DLD1 (cell line): Measurements from ENCODE around the gene ADAD2.

ENCODE experiments used
- in situ Hi-C: cut with HindIII; loops from 2 replicates; pipeline ENCODE4 v1.10.0; 2017; ENCODE audit warnings: low sequenced_read_pairs

The ADAD2 gene

DNA sequence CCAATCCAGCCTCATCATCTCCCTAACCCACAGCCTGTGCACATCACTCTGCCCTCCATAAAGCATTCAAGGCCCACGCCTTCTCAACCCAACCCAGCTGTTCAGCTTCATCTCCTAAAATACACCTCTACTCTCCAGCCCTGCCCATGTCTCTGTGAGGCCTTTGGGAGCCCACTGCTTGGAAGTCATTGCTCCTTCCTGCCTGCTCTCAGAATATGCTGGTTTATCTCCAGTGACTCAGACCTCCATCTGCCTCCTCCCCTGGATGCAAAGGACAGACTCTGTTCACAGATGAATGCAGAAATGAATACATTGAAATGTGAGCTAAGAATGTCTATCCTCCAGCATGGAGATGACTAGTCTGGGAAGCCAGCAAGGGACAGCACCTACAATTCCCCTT lies 29.9 kb downstream of the ADAD2 start:
- in situ Hi-C loops = no loop called here

DNA sequence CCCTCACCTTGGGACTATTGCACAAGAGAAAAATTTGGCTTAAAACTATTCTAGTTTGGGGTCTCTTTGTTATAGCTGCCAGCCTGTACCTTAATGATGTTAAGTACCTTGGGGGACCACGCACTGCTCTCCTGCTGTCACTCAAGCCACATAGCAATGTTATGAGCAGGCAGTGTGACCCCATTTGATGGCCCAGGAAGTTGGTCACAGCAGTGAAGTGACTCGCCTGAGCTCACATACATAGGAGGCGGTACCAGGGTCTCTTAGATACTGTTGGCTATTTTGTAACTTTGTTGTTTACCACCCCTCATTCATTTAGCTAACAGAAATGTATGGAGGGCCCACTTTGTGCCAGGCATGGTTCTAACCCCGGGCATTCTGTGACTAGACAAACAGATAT lies 32.5 kb downstream of the ADAD2 start:
- in situ Hi-C loops = no loop called here

DNA sequence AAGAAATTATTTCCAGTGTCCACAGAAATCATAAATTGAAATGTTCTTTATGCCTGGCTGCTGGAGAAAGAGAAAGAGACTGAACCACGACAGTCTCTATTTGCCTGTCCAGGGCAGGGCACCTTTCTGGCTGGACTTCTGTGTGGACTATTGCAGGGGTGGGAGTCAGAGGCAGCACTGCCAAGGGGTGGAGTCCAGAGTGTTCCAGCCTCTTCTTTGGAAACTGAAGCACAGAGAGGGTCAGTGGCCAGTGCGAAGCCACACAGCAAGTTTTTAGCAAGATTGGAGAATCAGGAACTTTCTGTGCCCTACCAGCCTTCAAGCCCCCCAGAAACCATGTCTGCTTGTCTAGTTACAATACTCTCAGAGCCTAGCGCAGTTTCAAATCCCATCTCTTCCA lies 33.6 kb downstream of the ADAD2 start:
- in situ Hi-C loops = no loop called here

DNA sequence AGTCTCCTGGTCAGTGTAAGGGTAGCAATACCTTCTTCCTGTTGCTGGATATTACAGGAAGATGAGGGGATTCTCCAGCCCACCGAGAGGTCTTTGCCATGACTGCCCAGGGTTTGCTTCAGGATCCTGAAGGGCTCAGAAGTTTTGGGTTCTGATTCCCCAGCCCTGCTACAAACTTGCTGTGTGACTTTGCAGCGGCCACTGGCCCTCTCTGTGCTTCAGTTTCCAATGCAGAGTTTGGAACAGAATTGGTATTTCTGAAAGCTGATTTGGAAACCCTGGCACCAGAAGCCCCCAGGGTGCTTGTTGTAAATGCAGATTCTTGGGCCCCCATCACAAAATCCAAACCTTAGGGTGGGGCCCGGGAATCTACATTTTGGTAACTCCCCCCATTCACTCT lies 34.2 kb downstream of the ADAD2 start:
- in situ Hi-C loops = no loop called here

DNA sequence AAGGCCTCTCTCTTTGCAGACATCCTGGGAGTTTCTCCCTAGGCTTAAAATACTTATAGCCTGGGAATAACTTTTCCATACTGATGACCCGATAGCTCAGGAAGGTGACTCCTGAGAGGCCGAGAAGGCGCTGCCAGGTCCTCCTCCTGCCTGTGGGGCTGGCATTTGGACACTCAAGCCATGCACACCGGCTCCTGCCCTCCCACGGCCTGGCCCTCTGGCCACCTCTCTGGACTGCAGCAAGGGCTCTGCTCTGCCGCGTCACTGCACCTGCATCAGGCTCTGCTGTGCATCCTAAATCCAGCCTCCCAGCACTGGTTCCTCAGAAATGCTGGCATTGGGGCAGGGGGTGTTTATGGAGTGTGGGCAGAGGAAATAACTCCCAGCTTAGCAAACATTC lies 34.6 kb downstream of the ADAD2 start:
- in situ Hi-C loops = no loop called here

DNA sequence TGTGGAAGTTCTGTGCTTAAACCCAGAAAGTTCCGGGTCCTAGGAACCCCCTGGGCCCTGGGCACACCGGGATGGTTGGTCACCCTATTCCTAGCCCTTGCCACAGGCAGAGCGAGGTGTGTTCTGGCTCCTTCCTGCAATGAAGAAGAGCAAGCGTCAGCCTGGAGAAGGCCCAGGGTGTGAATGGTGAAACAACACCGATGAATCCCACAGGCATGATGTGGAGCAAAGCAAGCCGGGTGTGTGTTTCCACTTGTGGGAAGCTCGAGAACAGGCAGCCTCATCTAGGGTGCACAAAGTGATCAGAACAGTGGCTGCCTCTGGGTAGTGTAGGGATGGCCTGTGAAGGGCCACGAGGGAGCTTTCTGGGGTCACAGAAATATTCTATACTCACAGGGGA lies 35.1 kb downstream of the ADAD2 start:
- in situ Hi-C loops = no loop called here

DNA sequence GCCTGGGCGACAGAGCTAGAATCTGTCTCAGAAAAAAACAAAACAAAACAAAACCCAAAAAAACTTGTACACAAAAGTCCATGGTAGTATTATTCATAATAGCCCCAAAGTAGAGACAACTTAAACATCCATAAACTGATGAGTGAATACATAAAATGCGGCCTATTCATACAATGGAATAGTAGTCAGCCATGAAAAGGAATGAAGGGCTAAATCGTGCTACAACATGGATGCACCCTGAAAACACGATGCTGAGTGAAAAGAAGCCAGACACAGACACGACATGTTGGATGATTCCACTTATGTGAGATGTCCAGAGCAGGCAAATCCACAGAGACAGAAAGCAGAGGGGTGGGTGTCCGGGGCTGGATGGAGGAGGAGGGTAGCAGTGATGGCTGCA lies 36.6 kb downstream of the ADAD2 start:
- in situ Hi-C loops = no loop called here

DNA sequence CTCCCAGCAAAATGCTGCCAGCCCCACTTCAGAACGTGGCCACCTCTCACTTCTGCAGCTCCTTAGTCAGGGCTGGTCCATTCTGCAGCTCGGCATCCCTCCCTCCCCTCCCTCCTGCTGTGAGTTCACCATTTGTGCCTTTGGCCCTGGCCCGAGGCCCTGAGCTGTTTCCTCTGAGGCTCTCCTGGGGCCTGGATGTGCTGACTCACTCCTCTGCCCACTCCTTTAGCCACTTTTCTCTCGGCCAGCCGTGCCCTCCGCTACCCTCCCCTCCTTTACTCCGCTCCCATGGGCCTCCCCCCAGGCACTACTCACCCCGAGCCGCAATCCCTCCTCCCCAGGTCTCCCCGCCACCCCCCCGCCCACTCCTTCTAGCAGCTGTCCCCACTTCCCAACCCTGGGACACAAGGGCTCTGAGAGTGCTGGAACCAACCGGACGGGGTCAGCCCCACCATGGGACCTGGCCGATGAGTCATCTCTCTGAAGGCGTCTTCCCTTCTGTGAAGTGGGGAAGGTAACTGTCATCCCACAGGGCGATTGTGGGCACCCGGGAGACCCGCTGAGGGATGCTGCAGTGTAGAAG lies 37.4 kb downstream of the ADAD2 start:
- in situ Hi-C loops = no loop called here

DNA sequence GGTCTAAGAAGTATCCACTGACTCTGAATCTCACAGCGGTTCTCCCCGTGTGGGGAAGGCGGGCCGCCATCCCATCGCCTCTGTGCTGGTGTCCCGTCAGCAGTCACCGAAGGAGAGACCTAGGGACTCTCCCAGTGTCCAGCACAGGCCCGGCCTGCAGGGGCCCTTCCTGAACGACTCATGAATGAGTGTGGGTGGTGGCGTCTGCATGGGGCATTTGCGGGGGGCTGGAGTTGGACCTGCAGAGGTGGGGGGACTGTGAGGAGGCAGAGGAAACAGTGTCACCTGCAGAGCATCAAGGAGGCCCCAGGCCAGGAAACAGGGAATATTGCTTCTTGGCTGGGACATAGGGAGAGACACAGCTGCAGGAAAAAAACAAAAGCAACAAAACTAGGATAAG lies 38.5 kb downstream of the ADAD2 start:
- in situ Hi-C loops = no loop called here

DNA sequence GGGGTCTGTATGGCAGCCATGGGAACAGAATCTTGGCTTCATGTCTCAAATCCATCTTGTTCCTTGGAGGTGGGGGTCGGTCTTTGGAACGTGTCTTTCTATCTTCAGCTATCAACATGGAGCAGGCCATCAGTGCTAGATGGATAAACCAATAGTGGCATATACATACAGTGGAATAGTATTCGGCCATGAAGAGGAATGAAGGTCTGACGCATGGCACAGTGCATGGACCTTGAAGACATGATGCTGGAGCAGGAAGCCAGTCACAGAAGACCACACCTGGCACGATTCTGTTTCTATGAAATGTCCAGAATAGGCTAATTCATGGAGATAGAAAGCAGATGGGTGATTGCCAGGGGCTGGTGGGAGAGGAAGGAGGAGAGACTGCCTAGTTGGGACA lies 41.1 kb downstream of the ADAD2 start:
- in situ Hi-C loops = no loop called here

DNA sequence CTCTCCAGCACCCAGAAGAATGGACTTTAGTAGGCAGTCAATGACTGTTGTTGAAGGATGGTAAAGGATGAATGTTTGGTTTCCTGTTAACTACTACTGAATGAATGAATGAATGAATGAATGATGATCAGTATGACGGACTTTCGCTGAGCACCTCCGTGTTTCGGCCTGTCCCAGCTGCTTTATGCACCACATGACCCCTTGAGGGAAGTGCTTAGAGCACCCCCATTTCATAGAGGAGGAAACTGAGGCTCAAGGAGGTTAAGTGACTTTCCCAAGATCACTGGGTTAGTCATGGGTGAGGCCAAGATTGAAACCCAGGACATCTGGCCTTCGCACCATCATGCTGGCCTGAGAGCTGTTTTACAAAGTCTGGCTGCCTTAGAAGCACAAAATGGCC lies 42.0 kb downstream of the ADAD2 start:
- in situ Hi-C loops = no loop called here

DNA sequence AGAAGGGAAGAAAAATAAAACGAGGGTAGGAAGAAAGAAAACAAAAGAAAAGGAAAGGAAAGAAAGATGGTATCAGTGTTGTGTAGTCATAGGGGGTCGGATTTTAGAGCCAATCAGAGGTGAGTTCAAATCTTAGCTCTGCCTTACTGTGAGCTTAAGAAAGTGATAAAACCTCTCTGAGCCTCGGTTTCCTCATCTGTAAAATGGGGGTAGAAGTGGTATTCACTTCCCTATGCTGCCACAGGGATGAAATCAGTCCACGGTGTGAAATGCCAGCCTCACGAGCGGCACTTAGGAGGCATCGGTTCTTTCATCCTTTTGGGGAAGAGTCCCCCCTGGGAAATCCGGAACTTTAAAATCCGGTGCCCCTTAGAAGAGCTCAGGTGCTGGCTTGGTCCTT lies 42.8 kb downstream of the ADAD2 start:
- in situ Hi-C loops = no loop called here

DNA sequence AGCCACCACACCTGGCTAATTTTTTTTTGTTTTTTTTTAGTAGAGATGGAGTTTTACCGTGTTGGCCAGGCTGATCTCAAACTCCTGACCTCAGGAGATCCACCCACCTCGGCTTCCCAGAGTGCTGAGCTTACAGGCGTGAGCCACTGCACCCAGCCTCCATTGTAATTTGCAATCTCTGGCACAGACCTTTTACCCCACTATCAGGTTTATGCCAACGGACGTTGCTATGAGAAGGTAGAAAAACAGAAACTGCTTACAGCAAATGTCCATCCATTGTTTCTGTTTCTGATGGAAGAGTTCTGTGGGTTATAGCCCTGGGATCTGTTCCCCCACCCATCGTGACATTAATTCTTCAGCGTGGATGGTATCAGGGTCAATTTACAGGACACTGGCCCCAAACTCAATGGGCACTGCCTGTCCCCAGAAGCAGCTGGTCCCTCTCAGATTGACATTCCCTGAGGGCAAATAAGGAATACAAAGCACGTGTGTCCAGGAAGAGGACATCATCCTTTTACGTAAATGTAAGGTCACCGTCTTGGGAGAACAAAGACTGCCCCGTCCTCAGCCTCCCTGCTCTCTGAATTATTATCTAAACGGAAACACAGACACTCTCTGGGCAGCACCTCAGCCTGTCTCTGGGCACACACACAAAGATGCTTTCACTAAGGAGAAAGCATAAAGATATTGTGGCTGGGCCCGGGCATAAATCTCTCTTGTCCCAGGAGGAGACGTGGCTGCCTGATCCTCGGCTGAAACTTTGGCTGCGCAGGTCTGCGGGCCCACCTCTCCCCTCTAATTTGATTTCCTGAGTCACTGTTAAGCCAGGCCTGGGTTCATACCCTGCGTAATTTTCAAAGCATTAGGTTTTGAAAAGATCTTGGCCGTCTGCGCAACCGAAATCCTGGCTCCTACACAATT lies 43.6 kb downstream of the ADAD2 start:
- in situ Hi-C loops = no loop called here

DNA sequence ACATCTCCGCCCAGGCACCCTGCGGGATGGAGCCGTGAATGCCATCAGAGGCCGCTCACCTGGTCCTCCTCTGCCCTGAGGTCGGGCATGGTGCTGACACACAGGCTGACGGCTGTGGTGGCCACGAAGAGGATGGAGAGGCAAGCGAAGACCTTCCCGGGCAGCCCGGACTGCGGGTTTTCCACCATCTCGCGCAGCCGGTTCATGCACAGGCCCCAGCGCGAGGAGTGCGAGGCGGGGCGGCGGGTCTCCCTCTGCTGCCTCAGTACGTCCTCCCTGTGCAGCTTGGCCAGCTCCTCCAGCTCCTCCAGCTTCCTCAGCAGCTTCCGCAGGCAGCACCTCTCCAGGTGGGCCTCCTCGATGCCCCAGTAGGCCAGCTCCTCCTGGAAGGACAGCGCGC lies 45.7 kb downstream of the ADAD2 start:
- in situ Hi-C loops = no loop called here

DNA sequence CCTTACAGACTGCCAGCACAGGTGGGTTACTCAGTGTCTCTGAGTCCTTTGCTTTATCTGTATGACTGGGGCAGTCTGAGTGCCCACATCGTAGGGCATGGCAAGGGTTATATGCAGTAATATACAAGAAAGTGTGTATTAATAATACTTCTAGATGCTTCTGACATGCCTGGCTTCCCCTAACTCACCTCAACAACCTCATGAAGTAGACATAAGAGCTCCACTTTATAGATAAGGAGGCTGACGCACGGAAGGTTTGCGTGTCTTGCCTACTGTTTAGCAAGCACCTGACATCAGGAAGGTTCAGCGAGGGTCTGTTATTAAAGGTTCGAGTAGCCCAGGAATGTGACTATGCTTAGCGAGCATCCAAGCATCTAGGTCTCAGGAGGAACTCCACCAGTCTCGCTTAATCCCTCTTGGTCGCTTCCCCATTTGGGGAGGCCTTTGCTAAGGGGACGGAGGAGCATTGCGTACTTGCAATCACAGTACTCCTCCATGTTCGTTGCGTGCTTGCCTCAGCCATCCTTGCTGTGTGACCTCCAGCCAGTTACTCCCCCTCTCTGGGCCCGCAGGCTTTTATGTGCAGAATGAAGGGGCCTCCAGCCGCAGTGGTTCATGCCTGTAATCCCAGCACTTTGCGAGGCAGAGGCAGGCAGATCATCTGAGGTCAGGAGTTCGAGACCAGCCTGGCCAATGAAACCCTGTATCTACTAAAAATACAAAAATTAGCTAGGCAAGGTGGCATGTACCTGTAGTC lies 47.2 kb downstream of the ADAD2 start:
- in situ Hi-C loops = no loop called here

DNA sequence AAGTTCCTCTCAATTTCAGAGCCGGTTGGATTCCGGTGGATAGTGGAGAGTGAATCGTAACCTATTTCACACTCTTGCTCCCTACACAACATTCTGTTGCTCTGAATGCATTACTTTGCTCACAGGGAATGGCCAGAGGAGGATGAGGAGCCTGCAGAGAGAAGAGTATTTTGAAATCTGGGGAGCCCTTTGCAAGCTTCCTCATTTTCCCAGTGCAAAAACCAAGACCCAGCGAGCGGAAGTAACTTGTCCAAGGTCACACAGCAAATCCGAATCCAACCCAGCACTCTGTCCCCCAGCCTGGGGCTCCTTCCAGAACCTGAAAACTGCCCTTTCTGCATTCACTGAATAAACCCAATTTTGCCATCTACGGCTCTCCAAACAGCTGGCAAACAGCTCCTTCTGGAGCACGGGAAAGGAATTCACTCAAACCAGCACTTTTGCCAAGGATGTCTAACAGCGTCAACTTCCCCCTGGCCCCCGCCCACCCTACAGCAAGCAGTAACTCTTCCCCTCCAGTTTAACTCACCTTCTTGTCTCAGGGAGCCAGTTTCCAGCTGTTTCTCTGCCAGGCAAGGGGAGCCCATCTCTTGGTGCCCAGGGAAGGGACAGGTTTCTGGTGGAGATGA lies 48.3 kb downstream of the ADAD2 start:
- in situ Hi-C loops = no loop called here

DNA sequence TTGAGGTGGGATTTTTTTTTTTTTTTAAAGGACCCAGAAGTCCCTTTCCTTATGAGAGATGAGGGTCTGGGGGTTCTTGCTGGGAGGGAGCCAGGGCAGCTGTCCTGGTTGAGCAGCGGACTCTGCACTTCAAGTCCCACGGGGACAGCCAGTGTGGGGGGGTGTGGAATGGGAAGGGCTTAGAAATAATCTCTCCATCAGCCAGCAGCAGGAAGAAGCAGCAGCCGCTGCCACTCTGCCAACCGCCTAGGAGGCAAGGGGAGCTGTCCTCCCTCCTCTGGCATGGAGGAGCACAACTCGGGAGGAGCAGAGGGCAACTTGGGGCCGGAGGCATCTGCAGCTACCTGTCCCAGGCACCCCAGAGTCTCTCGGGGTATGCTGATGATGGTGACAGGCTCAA lies 49.0 kb downstream of the ADAD2 start, which contains the start of gene KCNG4:
KCNG4 (minus strand) TSS at position 104 of the 400 bp plus-strand sequence. CDS start 2,527 bp downstream, outside the sequence.
- in situ Hi-C loops = no loop called here

DNA sequence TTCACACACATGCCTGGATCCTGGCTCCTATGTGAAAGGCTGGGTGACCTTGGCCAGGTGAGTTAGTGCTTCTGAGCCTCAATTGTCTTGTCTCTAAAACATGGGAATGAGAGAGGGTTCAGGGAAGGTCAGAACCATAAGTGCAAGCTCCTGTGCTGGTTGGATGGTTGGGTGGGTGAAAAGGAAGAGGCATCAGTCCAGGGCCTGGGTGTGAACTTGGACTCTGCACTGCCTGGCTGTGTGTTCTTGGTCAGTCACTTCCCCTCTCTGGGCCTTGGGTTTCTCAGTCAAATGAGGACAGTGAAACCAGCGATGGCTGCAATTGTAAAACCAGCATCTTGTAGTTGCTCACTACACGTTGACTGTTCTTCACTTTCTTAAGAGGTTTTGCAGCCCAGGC lies 49.5 kb downstream of the ADAD2 start:
- in situ Hi-C loops = no loop called here

DNA sequence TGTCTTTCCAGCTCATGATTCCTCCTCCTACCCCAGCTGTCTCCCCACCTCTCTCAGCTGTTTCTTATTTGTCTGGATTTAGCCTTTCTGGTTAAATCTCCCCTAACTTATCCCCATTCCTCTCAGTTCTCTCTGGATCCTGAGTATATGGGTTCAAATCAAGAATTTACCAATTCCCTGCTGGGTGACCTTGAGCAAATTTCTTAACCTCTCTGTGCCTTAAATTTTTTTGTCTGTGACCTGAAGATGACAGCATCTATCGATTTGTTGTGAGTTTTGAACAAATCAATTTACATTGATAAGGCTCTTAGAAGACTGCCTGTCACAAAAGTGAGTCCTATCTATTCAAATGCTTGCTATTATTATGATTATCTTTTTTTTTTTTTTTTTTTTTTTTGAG lies 50.8 kb downstream of the ADAD2 start:
- in situ Hi-C loops = no loop called here

DNA sequence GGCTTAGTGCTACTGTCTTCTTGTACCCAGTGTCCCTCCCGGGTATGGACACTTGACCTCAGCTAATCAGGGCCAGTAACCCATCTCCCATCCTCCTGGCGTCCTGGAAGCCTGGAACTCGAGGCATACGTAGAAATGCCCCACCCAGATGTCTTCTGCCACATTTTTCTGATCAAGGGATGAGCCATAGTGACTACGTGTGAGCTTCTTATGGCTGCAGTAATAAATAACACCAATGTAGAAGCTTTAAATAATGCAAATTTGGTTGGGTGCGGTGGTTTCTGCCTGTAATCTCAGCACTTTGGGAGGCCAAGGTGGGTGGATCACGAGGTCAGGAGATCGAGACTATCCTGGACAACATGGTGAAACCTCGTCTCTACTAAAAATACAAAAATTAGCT lies 51.9 kb downstream of the ADAD2 start:
- in situ Hi-C loops = no loop called here

DNA sequence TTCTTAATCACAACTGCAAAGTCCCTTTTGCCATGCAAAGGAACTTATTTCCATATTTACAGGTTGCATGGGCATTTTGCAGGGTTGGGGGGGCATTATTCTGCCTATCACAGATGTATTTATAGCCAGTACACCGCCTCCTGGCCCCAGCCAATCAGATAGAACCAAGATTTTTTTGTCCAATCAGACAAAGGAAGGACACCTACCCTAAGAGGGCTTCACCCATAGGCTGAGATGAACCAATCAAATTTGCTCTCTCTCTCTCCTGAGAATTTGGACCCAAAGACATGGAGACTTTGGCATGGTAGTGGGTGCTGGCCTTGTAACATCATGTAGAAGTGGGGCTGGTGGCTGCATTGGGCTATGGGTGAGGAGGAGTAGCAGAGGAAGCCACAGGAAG lies 52.8 kb downstream of the ADAD2 start:
- in situ Hi-C loops = no loop called here
